ENCODE results near the gene NPAS3. TPM values are rescaled to one million over a fixed set of nuclear protein-coding genes. Genes with fewer than 3 reads are reported as not detected.

The NPAS3 gene
- total and polyA plus RNA-seq, 2 of the 13 experiments (the other 11 are each of a cell fraction or from before 2014, with no cell fraction given): not detected

DNA sequence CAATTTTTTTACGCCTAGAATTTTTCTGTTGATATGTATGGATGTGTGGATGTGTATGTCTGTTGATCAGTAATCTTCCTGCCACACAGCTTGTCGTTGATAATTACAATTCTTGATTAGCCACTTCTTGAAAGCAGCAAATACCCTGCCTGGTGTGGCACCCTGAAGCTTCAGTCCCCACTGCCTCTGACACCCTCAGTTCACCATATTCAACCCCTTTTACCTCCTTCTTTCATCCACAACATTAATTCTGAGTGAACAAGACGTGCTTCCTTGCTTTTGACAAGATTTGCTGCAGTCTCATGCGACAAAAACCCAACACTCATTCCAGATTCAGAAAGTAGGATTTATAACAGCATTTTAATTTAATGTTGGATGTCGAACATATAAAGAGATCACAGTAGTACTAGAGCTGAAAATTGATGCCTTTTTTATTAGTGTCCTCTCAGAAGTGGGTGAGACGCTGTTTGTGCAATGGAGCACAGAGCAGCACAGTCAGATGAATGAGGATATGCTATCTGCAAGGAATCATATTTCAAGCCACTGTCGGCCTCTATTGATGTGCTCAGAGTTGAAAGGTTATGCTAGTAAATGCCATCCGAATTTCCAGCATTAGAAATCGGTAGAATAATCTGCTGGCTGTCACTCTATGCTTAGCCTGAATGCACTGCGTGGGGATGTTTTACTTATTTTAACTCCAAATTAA, 628.5 kb downstream of the NPAS3 start (continued):
- no peak for TF ChIP-seq ZBTB38 (CRISPR knock-in tag; IDR thresholded peaks at IDR 0.05)
- TF ChIP-seq, protein P1, sequence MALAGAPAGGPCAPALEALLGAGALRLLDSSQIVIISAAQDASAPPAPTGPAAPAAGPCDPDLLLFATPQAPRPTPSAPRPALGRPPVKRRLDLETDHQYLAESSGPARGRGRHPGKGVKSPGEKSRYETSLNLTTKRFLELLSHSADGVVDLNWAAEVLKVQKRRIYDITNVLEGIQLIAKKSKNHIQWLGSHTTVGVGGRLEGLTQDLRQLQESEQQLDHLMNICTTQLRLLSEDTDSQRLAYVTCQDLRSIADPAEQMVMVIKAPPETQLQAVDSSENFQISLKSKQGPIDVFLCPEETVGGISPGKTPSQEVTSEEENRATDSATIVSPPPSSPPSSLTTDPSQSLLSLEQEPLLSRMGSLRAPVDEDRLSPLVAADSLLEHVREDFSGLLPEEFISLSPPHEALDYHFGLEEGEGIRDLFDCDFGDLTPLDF (CRISPR knock-in tag; IDR thresholded peaks at IDR 0.05): no peak
- TF ChIP-seq SIX4 (CRISPR knock-in tag; IDR thresholded peaks at IDR 0.05): peak; percentile 98
- no peak for TF ChIP-seq POLR2A (IDR thresholded peaks at IDR 0.05; ENCODE audit: insufficient read depth in 1 of 2, low read depth in 2 of 2, low read length in 2 of 2)
- TF ChIP-seq, protein P2, sequence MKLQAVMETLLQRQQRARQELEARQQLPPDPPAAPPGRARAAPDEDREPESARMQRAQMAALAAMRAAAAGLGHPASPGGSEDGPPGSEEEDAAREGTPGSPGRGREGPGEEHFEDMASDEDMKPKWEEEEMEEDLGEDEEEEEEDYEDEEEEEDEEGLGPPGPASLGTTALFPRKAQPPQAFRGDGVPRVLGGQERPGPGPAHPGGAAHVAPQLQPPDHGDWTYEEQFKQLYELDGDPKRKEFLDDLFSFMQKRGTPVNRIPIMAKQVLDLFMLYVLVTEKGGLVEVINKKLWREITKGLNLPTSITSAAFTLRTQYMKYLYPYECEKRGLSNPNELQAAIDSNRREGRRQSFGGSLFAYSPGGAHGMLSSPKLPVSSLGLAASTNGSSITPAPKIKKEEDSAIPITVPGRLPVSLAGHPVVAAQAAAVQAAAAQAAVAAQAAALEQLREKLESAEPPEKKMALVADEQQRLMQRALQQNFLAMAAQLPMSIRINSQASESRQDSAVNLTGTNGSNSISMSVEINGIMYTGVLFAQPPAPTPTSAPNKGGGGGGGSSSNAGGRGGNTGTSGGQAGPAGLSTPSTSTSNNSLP (IDR thresholded peaks at IDR 0.05; ENCODE audit: low read depth, low read length): peak; percentile 58; the same call in 1 of the 2 replicates
- TF ChIP-seq ZNF30 (CRISPR knock-in tag; IDR thresholded peaks at IDR 0.05): no peak

DNA sequence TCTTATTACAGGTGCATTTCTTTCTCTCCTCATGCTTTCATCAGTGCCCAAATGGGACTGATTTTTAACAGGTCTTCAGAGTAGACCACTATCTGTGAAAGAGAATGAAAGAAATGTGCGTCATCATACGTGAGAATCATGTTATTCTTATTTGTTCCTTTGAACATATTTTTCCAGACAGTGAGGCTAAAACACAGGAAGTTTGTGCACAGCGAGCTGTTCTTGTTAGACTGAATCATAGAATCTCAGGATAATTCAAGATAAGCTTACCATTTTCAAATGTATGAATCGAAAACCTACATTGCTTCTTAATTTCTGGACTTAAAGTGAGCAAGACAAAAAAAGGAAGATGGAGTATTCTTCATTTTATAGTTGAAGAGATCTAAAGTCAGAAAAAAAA, 629.1 kb downstream of the NPAS3 start:
- H2AFZ ChIP-seq (ENCODE audit: low read length): no peak overlapping the region
- no peak overlapping the region for H3K27ac ChIP-seq (ENCODE audit: extremely low read length, insufficient read depth, low read length)
- CTCF ChIA-PET (ENCODE audit: low intra/inter-chr PET ratio, low total read pairs): no interaction called here
- no peak for DNase-seq (ENCODE audit: low spot score)
- no TSS peak for BruUV-seq (replicated peaks)
- no peak for ATAC-seq
- no peak overlapping the region for H3K9ac ChIP-seq (ENCODE audit: insufficient read depth, low read depth, low read length)
- 21% methylated on average over 4 of the region's 4 CpGs for WGBS (ENCODE audit: low lambda C conversion rate)
- no peaks in the 10 kb centered on the region for H4K20me1 ChIP-seq (ENCODE audit: insufficient read depth, low read length)
- in situ Hi-C loops (cut with HindIII; ENCODE audit: extremely low pct_ligation_motif_present, low pct_unique_long_range_greater_than_20kb): no loop called here
- H3K36me3 ChIP-seq (replicated peaks in 1 of 2; ENCODE audit: control insufficient read depth in 1 of 2, insufficient read depth in 2 of 2, low read length in 2 of 2): no peaks in the 10 kb centered on the region
- POLR2A ChIA-PET: no interaction called here
- intact Hi-C loops (cut with micrococcal nuclease; ENCODE audit: unreplicated experiment): no loop called here
- no peak overlapping the region for H3K4me3 ChIP-seq (replicated peaks in 1 of 3; ENCODE audit: insufficient read depth in 1 of 3, low read depth in 2 of 3, low read length in 3 of 3)
- H3K4me2 ChIP-seq (ENCODE audit: low read depth, low read length): no peak overlapping the region
- H3K9me3 ChIP-seq (ENCODE audit: low read length): no peaks in the 10 kb centered on the region
- no peak for TF ChIP-seq SNRNP70 (IDR thresholded peaks at IDR 0.05; ENCODE audit: low read depth, low read length)
- TF ChIP-seq, protein P3, sequence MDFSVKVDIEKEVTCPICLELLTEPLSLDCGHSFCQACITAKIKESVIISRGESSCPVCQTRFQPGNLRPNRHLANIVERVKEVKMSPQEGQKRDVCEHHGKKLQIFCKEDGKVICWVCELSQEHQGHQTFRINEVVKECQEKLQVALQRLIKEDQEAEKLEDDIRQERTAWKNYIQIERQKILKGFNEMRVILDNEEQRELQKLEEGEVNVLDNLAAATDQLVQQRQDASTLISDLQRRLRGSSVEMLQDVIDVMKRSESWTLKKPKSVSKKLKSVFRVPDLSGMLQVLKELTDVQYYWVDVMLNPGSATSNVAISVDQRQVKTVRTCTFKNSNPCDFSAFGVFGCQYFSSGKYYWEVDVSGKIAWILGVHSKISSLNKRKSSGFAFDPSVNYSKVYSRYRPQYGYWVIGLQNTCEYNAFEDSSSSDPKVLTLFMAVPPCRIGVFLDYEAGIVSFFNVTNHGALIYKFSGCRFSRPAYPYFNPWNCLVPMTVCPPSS (IDR thresholded peaks at IDR 0.05): no peak
- TF ChIP-seq, protein P4, sequence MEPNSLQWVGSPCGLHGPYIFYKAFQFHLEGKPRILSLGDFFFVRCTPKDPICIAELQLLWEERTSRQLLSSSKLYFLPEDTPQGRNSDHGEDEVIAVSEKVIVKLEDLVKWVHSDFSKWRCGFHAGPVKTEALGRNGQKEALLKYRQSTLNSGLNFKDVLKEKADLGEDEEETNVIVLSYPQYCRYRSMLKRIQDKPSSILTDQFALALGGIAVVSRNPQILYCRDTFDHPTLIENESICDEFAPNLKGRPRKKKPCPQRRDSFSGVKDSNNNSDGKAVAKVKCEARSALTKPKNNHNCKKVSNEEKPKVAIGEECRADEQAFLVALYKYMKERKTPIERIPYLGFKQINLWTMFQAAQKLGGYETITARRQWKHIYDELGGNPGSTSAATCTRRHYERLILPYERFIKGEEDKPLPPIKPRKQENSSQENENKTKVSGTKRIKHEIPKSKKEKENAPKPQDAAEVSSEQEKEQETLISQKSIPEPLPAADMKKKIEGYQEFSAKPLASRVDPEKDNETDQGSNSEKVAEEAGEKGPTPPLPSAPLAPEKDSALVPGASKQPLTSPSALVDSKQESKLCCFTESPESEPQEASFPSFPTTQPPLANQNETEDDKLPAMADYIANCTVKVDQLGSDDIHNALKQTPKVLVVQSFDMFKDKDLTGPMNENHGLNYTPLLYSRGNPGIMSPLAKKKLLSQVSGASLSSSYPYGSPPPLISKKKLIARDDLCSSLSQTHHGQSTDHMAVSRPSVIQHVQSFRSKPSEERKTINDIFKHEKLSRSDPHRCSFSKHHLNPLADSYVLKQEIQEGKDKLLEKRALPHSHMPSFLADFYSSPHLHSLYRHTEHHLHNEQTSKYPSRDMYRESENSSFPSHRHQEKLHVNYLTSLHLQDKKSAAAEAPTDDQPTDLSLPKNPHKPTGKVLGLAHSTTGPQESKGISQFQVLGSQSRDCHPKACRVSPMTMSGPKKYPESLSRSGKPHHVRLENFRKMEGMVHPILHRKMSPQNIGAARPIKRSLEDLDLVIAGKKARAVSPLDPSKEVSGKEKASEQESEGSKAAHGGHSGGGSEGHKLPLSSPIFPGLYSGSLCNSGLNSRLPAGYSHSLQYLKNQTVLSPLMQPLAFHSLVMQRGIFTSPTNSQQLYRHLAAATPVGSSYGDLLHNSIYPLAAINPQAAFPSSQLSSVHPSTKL (CRISPR knock-in tag; IDR thresholded peaks at IDR 0.05): no peak
- no peak for TF ChIP-seq ZNF790 (CRISPR knock-in tag; IDR thresholded peaks at IDR 0.05; ENCODE audit: borderline replicate concordance)
- TF ChIP-seq MTA1 (CRISPR knock-in tag; IDR thresholded peaks at IDR 0.05; ENCODE audit: borderline replicate concordance): no peak
- TF ChIP-seq, protein P5, sequence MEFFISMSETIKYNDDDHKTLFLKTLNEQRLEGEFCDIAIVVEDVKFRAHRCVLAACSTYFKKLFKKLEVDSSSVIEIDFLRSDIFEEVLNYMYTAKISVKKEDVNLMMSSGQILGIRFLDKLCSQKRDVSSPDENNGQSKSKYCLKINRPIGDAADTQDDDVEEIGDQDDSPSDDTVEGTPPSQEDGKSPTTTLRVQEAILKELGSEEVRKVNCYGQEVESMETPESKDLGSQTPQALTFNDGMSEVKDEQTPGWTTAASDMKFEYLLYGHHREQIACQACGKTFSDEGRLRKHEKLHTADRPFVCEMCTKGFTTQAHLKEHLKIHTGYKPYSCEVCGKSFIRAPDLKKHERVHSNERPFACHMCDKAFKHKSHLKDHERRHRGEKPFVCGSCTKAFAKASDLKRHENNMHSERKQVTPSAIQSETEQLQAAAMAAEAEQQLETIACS (CRISPR knock-in tag; IDR thresholded peaks at IDR 0.05): no peak
- H3K27me3 ChIP-seq (ENCODE audit: control insufficient read depth in 1 of 2, insufficient read depth in 2 of 2, low read length in 2 of 2): peaks cover 0 to 9% of the 10 kb centered on the region in 2 experiments; a peak in 1 of 5 replicates
- FAIRE-seq: no peak
- H3K79me2 ChIP-seq (ENCODE audit: insufficient read depth, low read length): no peaks in the 10 kb centered on the region
- peaks cover 9% of the 10 kb centered on the region for H3K4me1 ChIP-seq (ENCODE audit: insufficient read depth, low read length)

All from HepG2 (cell line).